NCI-H446 treated with DMSO at 0.1 percent for 48 hours (cell line): ENCODE results near the gene BTG3.

Experiments
- DNase-seq: peaks from one replicate; lab custom pipeline; 2025; lab: John Stamatoyannopoulos, UW

Gene BTG3

DNA sequence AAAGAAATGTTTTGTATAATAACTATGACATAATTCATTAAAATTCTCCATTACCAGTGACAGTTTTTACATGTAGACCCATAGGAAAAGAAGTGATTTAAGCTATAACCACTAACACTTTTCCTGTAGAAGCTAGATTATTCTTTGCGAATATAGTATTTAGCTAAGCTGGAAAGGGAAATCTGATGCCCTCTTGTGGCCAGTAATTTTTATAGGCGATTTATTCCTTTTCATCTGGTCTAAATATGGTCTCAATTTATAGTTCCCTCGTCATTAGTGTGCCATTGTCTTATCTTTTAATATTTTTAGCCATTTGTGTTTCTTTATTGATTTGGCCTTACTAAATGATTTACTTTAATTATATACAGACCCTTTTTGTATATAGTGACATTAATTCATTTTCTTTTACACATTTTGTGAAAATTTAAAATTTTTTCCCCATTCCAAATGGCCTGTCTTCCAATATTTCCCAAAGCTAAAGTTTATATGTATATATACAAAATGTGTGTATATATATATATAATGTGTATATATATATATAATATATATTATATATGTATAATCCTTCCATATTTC lies 26.7 kb downstream of the BTG3 start:
- peak; percentile 37 for DNase-seq

DNA sequence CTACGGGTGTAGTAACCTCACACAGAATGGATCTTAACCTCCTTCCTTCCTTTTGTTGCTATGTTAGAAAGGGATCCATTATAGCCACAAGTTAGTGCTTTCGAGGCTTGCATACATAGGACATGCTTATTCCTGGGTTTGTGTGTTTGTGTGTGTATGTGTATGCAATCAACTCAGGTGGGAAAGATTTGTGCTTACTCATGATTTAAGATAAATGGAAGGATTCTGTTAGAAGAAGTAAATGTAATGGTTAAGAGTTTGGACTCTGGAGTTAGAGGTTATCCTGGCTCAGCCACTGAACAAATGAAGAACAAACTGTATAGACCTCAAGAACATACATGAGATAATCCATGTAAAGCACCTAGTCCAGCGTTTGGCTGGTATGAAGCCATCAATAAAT lies 28.8 kb downstream of the BTG3 start:
- no peak for DNase-seq

DNA sequence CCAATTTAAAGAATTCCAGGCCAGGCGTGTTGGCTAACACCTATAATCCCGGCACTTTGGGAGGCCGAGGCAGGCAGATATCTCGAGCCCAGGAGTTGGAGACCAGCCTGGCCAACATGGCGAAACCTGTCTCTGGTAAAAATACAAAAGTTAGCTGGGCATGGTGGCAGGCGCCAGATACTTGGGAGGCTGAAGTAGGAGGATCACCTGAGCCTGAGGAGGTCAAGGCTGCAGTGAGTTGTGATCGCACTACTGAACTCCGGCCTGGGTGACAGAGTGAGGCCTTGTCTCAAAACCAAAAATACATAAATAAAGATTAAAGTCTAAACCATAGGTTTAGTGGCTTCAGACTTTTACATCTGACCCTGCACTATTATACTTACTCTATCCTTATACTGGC lies 32.4 kb downstream of the BTG3 start:
- DNase-seq, result no peak

DNA sequence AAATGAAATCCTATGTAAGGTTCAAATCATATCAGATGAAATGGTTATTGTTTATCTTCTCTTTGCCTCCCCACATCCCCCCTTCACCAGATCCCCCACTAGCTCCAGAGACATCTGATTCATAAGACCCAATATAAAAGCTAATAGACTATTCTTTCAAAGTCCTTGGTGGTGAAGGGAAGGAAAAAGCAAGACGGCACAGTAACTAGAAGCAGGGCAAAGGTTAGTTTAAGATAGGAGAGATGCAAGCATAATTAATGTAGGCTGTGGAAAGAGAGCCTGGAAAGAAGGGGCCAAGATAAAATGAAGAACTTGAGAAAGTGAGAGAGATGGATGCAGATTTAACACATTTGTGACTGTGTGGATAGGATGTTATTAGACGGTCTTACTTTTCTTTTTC lies 33.8 kb downstream of the BTG3 start:
- no peak for DNase-seq

DNA sequence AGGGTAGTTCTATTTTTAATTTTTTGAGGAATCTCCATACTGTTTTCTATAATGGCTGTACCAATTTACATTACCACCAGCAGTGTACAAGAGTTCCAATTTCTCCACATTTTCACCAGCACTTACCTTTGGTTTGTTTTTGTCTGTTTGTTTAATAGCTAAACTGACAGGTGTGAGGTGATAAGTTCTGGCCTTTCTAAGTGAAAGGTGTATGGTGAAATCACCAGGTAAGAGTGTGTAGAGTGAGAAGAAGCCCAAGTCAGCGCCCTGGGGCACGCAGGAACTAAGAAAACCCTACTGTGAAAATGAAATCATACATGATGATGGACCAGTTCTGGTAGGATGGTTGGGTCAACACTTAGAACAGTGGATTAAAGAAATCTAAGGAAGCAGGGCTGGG lies 34.5 kb downstream of the BTG3 start:
- DNase-seq, result no peak

DNA sequence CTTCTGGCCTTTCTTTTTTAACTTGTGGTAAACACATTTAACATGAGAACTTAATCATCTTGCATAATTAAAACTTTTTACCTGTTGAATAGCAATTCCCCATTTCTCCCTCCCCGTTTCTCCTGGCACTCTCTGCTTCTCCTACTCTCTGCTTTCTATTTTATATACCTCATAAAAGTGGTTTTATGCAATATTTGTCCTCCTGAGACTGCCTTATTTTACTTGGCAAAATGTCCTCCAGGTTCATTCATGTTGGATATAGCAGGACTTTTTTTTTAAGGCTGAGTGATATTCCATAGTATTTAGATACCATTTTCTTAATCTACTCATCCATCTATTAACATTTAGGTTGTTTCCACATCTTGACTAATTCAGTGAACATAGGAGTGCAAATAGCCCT lies 35.0 kb downstream of the BTG3 start:
- no peak for DNase-seq

DNA sequence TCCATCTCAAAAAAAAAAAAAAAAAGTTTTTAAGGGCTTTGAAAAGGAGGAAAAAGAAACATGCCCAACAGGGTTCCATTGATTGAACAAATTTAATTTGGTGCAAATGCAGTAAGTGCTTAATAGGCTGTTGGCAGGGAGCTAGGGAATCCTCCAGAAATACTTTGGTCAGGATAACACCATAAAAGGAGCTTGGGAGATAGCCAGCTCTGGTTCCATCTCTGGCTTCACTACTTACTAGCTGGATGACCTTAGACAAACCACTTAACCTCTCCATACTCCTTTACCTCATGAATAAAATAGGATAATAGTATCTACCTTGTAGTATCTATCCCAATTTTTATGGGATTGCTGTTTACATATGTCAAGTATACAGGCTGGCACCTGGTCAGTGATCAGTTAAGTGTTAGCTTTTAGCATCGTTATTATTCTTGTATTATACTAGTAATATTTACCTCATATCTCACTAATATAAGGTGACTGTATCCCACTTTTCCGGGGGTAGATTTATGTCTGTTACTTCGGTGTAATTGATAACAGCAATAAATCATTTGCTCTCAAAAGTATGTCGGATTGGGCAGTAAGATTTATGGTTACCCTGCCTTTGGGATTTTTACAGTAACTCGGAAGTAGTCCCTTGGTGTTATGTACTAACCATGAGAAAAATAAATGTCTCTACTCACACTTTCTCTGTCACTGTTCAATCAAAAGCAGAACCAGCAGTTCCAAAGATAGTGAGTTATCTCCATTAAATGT lies 36.4 kb downstream of the BTG3 start:
- DNase-seq, result peak; percentile 30

DNA sequence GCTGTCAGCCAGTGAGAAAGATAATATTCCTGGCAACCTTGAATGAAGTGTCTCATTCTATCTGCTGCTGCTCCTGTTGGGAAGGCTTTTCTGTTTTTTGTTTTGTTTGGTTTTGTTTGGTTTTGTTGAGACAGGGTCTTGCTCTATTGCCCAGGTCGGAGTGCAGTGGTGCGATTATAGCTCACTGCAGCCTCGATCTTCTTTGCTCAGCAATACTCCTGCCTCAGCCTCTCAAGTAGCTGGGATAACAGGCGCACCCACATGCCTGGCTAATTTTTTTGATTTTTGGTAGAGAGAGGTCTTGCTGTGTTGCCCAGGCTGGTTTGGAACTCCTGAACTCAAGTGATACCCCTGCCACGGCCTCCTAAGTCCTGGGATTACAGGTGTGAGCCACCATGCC lies 37.6 kb downstream of the BTG3 start:
- DNase-seq, result no peak

DNA sequence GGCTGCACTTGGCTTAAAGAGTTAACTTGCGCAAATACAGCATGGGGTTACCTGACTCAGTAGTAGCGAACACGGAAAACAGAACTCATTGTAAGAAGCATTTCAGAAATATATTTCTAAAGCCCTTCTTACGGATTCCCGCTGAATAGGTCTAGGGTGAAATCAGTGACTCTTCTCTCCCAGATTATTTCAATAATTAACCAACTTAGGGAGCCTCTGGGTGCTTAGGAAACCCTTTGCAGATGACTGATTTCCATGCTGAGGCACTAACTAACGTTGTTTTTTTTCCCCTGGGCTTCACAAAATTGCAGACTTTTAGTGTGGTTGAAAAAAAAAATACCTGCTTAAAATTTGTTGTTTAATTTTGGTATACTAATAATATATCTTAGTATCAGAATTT lies 40.3 kb downstream of the BTG3 start:
- no peak for DNase-seq

DNA sequence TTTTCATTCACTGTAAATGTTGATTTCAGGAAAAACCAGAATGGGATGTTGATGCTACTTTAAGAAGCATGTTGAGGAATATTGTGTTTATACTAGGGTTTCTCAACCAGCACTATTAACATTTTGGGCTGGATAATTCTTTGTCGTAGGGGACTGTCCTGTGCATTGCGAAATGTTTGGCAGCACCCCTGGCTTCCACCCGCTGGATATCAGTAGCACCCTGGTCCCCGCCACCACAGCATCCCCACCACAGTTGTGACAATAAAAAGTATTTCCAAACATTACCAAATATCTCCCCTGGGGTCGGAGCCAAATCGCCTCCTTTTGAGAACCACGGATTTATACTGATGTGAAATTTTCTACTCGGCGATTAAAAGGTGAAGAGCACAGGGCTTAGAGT lies 41.9 kb downstream of the BTG3 start:
- no peak for DNase-seq

DNA sequence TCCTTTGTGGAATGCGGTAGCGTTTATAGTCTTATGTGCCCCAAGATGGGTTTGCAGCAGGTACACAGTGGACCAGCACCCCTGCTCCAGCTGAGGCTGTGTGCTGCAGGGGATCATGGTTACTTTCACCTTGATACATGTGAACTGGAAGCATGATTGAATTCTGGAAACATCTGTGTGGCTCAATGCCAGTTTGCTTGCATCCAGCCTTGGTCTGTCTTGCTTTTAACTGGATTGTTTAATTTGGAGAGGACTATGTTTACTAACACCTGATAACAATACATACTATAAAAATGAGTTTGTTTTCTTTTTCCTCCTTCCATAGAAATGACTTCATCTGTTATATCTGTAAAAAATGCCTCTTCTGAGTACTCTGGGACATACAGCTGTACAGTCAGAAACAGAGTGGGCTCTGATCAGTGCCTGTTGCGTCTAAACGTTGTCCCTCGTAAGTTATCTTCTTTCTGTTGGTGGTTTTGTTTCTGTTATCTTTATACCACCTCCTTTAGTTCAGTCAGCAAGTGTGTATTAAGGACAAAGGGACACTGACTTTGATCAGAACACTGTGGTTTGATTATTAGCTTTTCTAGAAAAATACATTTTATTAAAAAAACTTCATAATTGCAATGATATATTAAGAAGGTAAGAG lies 52.2 kb downstream of the BTG3 start:
- DNase-seq, result no peak

DNA sequence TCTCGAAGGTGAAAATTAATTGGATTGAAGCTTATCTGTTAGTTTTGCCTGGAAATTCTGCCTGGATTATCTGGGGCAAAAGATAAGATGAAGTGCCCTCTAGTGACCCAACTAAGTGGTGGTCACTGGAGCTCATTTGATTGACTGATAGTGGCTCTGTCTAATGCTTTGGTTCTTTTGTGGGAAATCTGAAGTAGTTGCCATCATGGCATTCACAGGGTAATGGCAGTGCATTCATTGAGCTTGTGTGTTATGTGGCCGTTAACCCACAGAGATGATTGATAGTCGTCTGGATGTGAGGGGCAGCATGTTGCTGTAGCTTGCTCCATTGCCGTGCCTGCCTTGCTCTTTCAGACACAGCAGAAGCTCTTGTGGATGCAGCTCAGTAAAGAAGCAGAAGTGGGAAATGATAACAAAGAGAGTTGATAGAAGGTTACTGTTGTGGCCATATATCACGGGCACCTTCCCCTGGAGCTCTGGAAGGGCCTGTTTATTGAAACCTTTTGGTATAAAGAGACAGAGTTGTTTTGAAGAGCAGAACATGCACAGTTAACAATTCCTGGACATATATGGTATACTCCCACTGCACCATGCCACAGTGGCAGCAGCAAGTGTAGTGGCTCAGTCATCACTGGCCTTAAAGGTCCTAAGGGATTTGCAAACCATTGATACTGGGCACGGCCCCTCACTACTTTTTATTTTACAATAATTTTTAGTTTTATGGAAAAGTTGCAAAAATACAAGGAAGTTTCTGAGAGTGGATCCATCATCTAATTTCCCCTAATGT lies 57.8 kb downstream of the BTG3 start:
- no peak for DNase-seq

DNA sequence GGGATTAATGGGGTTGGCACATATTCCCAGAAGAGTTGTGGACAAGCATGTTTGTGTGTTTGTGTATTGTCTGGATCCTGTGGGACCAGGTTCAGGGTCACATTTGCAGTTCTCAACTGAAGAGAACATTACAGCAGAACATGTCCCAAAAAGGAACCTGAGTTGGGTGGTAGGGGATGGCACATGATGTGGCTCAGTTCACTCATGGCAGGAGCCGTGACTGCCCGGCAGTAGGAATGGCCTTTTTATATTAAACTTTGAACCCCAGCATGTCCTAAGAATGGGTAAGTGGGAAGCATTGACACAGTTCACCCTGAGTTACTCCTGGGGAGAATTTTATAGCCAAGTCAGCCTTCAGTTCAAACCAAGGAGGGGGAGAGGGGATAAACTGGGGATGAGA lies 58.6 kb downstream of the BTG3 start:
- DNase-seq, result no peak

DNA sequence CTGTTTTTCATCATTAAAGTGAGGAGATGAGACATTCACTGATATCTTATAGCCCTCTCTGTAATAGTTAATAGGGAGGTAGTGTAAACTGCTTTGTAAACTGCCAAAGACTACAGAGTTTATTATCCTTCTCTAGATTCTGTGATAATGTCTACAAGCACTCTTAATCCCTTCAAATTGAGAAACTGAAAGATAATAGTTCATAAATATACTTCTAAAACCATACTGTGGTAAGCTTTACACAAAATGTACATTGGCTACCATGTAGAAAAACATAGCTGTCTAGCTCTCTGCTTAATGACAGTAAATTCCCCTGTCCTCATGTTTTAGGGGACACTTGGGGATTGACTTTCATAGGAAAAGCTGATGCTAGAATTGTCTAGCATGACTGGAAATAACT lies 60.3 kb downstream of the BTG3 start:
- DNase-seq, result no peak

DNA sequence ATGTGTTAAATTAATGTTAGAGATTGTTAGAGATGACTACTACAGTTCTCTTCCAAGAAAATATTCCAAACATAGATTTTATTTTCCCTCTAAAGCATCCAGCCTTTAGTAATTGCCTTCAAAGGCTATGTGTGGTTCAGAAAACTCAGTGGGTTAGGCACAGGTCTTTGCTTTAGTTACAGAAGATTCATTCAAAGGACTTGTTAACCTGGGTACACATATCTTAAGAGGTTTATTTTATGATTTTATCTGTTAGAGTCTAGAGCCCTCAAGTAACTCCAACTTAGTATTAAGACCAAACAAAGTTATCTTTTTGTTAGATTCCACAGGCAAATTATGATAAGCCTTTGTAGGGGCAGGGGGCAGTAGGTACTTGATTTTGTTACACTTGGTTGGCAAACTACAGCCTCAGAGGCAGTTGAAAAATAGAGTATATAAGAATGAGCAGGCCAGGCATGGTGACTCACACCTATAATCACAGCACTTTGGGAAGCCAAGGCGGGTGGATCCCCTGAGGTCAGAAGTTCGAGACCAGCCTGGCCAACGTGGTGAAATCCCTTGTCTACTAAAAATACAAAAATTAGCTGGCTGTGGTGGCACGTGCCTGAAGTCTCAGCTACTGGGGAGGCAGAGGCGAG lies 61.9 kb downstream of the BTG3 start:
- DNase-seq, result no peak

DNA sequence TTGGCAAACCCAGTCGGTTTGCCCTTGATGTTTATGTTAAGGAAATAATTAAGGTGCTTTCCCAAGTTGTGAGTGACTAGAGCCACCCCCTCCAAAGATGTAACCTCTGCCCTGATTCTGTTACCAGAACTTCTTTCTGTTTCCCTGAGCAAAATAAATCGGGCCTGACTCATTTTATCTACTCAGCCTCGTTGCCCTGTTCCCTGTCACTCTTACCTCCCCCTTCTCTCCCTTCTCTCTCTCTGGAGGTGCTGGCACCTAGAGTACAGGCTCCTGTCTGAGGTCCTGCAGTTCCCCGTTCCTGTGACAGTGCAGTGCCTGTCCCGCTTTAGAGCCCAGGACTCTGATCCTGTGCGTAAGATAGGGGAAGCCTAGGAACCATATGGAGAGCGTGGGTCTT lies 64.4 kb downstream of the BTG3 start:
- DNase-seq, result no peak

DNA sequence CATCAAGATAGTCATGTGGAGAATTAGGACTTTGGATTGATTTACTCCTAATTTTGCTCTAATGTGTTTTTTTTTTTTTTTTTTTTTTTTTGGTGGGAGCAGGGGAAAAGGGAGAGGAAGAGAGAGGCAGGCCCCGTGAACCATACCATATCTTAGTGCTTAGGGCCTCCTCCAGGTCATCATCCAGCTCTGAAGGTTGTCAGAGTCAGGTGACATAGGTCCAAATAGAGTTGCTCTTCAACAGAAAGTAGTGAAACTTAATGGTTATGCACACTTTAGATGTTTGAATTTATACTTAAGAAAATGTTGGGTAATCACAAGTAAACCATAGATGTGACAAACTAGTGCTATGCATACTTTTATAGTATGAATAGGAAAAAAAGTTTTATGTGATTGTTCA lies 67.7 kb downstream of the BTG3 start:
- DNase-seq, result no peak
